Ovary (tissue), 3 donors: ENCODE measurements around the gene CADPS2.

Experiments
- EP300 ChIP-seq: sonication (generic); formaldehyde crosslinking; IDR thresholded peaks from one replicate; pipeline ENCODE4 v1.6.1; 2017; ENCODE audit warnings: antibody characterized with exemption
- TF ChIP-seq, protein P1 (sequence below), 3 donors: fragments of 450-650 bp in 2 of 3; fragments of 200-600 bp in 1 of 3; IDR thresholded peaks; one replicate each; pipeline versions ENCODE4 v1.5.1 to v1.8.0; 2016 to 2022; ENCODE audit warnings: antibody characterized with exemption in 3 of 3, mild to moderate bottlenecking in 1 of 3
- donor health status: DM: no; HTN: no; CAD: no.

DNA sequence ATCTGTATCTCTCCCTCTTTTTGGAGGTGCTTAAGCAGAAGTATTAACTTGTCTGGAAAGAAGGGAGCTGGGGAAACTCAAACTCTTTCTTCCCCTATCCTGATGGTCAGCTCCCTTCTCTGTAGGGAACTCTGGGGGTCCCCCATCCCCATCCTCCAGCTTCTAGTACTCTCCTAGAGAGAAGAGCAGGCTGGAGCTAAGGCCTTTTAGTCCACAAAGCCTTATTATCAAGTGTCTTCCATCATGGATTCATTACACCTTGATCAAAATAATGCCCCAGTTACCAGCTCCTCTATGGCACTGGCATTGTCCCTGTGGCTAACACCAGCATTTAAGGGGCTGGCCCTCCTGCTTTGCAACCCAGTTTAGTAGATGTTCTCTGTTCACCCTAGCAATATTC lies 35.7 kb downstream of the CADPS2 start:
- TF ChIP-seq, protein P1, sequence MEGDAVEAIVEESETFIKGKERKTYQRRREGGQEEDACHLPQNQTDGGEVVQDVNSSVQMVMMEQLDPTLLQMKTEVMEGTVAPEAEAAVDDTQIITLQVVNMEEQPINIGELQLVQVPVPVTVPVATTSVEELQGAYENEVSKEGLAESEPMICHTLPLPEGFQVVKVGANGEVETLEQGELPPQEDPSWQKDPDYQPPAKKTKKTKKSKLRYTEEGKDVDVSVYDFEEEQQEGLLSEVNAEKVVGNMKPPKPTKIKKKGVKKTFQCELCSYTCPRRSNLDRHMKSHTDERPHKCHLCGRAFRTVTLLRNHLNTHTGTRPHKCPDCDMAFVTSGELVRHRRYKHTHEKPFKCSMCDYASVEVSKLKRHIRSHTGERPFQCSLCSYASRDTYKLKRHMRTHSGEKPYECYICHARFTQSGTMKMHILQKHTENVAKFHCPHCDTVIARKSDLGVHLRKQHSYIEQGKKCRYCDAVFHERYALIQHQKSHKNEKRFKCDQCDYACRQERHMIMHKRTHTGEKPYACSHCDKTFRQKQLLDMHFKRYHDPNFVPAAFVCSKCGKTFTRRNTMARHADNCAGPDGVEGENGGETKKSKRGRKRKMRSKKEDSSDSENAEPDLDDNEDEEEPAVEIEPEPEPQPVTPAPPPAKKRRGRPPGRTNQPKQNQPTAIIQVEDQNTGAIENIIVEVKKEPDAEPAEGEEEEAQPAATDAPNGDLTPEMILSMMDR (IDR thresholded peaks at IDR 0.05): no peak
- no peak for TF ChIP-seq EP300
